GM12878 (cell line): ENCODE results near the gene PDGFB. TPM values are rescaled to one million over a fixed set of nuclear protein-coding genes. Genes with fewer than 3 reads are reported as not detected.

Source experiments
- ATAC-seq: fragments of 200-7000 bp; cut with Tn5 transposase; 3 replicates; pipeline ENCODE4 v1.9.1; 2020; ENCODE audit warnings: mild to moderate bottlenecking, moderate library complexity
- BruUV-seq: library from RNA; stranded (reverse); fragments of 400-500 nt; replicated peaks from 2 replicates; lab custom pipeline; 2021; lab: Mats Ljungman, UMichigan
- CTCF ChIA-PET: fragments of 300-600 bp; sonication (Branson Sonifier 250); formaldehyde crosslinking; extraction: SDS; loops from one replicate; lab custom pipeline; 2021; ENCODE audit warnings: inconsistent platforms; lab: Yijun Ruan, JAX
- POLR2A ChIA-PET: fragments of 350-600 bp; formaldehyde crosslinking; extraction: SDS; loops from one replicate; lab custom pipeline; 2021; ENCODE audit warnings: inconsistent platforms; lab: Charles Lee
- RAD21 ChIA-PET: fragments of 300-600 bp; sonication (Branson Sonifier 250); formaldehyde crosslinking; loops from one replicate; lab custom pipeline; 2023; ENCODE audit warnings: antibody characterized with exemption; ENCODE audit not compliant: unreplicated experiment; lab: Charles Lee
- SMC1A ChIA-PET: fragments of 300-600 bp; sonication (Branson Sonifier 250); formaldehyde crosslinking; loops from one replicate; lab custom pipeline; 2023; ENCODE audit not compliant: unreplicated experiment, uncharacterized antibody; lab: Charles Lee
- DNase-seq: peaks from one replicate; pipeline ENCODE4 v3.0.0-alpha.2; 2011; ENCODE audit warnings: low read depth, low spot score
- FAIRE-seq: peaks from 3 replicates; lab custom pipeline; 2011; peaks lifted over from hg19 to GRCh38; lab: Jason Lieb, UNC
- H2AFZ ChIP-seq: 2 replicates; pipeline ENCODE4 v1.6.0; 2011; ENCODE audit warnings: low read depth, low read length, control low read depth; ENCODE audit not compliant: control insufficient read depth
- H3K27ac ChIP-seq: 2 replicates; pipeline ENCODE4 v1.5.1; 2011; ENCODE audit warnings: control low read depth; ENCODE audit not compliant: control insufficient read depth, insufficient read depth
- H3K27me3 ChIP-seq, 2 experiments: replicated peaks in 1 of 2; 2 replicates each; pipeline versions ENCODE4 v1.6.0 to v1.6.1; 2011; ENCODE audit warnings: low read length in 1 of 2; ENCODE audit not compliant: control insufficient read depth in 2 of 2, insufficient read depth in 2 of 2
- H3K36me3 ChIP-seq, 2 experiments: 2 replicates each; pipeline ENCODE4 v1.5.1; 2011; ENCODE audit warnings: low read length in 1 of 2; ENCODE audit not compliant: control insufficient read depth in 2 of 2, insufficient read depth in 2 of 2
- H3K4me1 ChIP-seq: 2 replicates; pipeline ENCODE4 v1.6.1; 2011; ENCODE audit warnings: mild to moderate bottlenecking, low read length, moderate library complexity, mixed read lengths; ENCODE audit not compliant: control insufficient read depth, insufficient read depth
- H3K4me2 ChIP-seq: 2 replicates; pipeline ENCODE4 v1.6.0; 2011; ENCODE audit warnings: control low read depth; ENCODE audit not compliant: control insufficient read depth, insufficient read depth
- H3K4me3 ChIP-seq: fragments of 200-600 bp; sonication (generic); 2 replicates; pipeline ENCODE4 v1.5.1; 2016
- H3K79me2 ChIP-seq: 2 replicates; pipeline ENCODE4 v1.6.0; 2011; ENCODE audit warnings: low read length; ENCODE audit not compliant: control insufficient read depth, insufficient read depth
- H3K9ac ChIP-seq: 2 replicates; pipeline ENCODE4 v1.8.0; 2011; ENCODE audit warnings: low read length, control low read depth, mixed read lengths; ENCODE audit not compliant: control insufficient read depth, insufficient read depth
- H3K9me3 ChIP-seq: replicated peaks from 3 replicates; pipeline ENCODE4 v1.5.1; 2011; ENCODE audit warnings: mild to moderate bottlenecking, low read length; ENCODE audit not compliant: control insufficient read depth, insufficient read depth
- H4K20me1 ChIP-seq: 2 replicates; pipeline ENCODE4 v1.6.0; 2011; ENCODE audit not compliant: control insufficient read depth, insufficient read depth
- PAX5 ChIP-seq: IDR thresholded peaks from 2 replicates; pipeline ENCODE4 v1.6.1; 2011; ENCODE audit warnings: low read depth, low read length, borderline replicate concordance
- SREBF2 ChIP-seq: IDR thresholded peaks from 2 replicates; pipeline ENCODE4 v1.6.1; 2012; ENCODE audit warnings: mild to moderate bottlenecking, low read length
- WGBS: methylation state at CpG from one replicate; pipeline ENCODE4 v1.1.6; 2016; ENCODE audit warnings: low lambda C conversion rate; ENCODE audit not compliant: insufficient replicate concordance, insufficient coverage; ENCODE audit errors: missing lambda C conversion rate; 5-methylcytosine and 5-hydroxymethylcytosine counted together
- in situ Hi-C: fragments of 300-500 bp; cut with MboI; formaldehyde crosslinking; loops from 9 replicates; pipeline ENCODE4 v1.14.3; 2018; ENCODE audit warnings: mixed read lengths
- intact Hi-C: fragments of 100-400 bp; cut with micrococcal nuclease; formaldehyde crosslinking; loops from one replicate; pipeline ENCODE4 v1.14.2; 2022; ENCODE audit not compliant: unreplicated experiment
- polyA plus RNA-seq, 11 experiments: library from polyadenylated mRNA; depleted of rRNA in 4 of 11; unstranded in 6 of 11; stranded (reverse) in 5 of 11; fragments of >200 nt; fragmentation: Nextera tagmentation in 4 of 11; fragmentation: Illumina TruSeq in 1 of 11; extraction: Ambion mirVana in 4 of 11; extraction: Trizol in 1 of 11; gene quantifications; 1 replicate in 1 of 11; 2 replicates in 10 of 11; pipeline versions ENCODE4 v1.2.1 to v1.2.3, GENCODE V29; 2011 to 2016; ENCODE audit warnings: inconsistent platforms in 2 of 11, missing spikeins in 2 of 11, low read depth in 1 of 11
- total RNA-seq, 4 experiments: library from RNA; depleted of rRNA in 3 of 4; stranded (reverse); fragments of >200 nt in 3 of 4; fragmentation: Illumina TruSeq in 1 of 4; extraction: Trizol in 1 of 4; gene quantifications; 2 replicates each; pipeline versions ENCODE4 v1.2.1 to v1.2.3, GENCODE V29; 2013 to 2021
- TF ChIP-seq, protein P1 (sequence below), 3 experiments: IDR thresholded peaks in 2 of 3; conservative IDR thresholded peaks in 1 of 3; 2 replicates each; pipeline ENCODE4 v1.5.1; 2011; ENCODE audit warnings: low read depth in 3 of 3, low read length in 3 of 3, mild to moderate bottlenecking in 3 of 3, control low read depth in 2 of 3, moderate library complexity in 2 of 3, inconsistent platforms in 1 of 3, mixed read lengths in 1 of 3; ENCODE audit not compliant: control insufficient read depth in 2 of 3, insufficient read depth in 1 of 3; ENCODE audit errors: extremely low read depth in 1 of 3

The PDGFB gene
- total and polyA plus RNA-seq, 10 of the 15 experiments (the other 5 are each of a cell fraction or from before 2014, with no cell fraction given) = 0.13 to 1.1 (median 0.56) TPM; not detected in 1

DNA sequence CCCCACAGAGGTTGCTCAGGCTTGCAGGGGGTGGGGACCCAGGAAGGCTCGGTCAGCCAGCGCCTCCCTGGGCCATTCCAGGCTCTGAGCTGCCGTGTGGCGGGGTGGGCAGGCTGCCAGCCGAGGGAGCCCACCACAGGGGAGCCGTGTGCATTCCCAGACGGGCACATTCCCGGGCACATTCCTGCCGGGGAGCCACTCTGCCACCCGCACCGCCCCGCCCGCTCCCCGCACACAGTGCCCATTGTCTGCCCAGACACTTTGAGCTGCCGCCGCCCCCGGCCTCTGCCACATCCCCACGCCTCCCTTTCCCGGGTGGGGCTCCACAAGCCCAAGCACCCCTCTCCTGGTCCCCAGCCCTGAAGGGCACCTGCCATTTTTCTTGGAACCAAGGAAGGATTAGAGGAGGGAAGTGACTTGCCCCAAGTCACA is 47.3 kb upstream of the PDGFB start (continued):
- TF ChIP-seq PAX5 = no peak

DNA sequence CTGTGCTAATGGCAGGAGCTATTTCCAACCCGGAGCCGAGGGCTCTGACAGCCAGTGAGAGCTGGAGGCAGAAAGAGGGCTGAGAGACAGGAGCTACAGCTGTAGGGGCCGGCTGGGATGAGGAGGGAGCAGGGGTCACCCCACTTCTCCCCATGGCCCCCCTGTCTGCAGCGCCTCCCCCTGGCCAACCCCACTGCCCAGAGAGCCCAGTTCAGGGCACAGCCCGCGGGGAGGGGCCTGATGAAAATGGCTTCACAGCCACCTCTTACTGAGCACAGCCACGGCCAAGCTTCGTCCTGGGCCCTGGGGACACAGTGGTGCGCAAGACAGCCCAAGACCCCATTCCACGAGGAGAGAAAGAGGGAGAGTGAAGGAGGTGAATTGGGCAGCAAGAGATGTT is 46.7 kb upstream of the PDGFB start:
- CTCF ChIA-PET = interaction anchor here (0.8 to 1.7 kb wide), 4 partner anchors 8 to 120 kb away, joined by 3 to 6 read pairs (median 4); no protein-coding TSS in a partner anchor
- POLR2A ChIA-PET = no interaction called here

More for the DNA sequence above, 46.7 kb upstream of the PDGFB start:
- no TSS peak for BruUV-seq
- Histone ChIP-seq H3K9ac (no peak overlapping the region), H3K9me3 (no peaks in the 10 kb centered on the region), H3K4me2 (no peak overlapping the region), H3K36me3 (no peaks in the 10 kb centered on the region), H3K79me2 (no peaks in the 10 kb centered on the region), H2AFZ (no peak overlapping the region), H3K4me1 (peaks cover 11% of the 10 kb centered on the region)
- DNase-seq (no peak), FAIRE-seq (no peak)
- RAD21 ChIA-PET = interaction anchor here (1.3 kb wide), 1 partner anchor 121 kb away, joined by 8 read pairs; no protein-coding TSS in a partner anchor
- in situ Hi-C loops = no loop called here
- SMC1A ChIA-PET = no interaction called here
- TF ChIP-seq SREBF2 = no peak
- TF ChIP-seq, protein P1, sequence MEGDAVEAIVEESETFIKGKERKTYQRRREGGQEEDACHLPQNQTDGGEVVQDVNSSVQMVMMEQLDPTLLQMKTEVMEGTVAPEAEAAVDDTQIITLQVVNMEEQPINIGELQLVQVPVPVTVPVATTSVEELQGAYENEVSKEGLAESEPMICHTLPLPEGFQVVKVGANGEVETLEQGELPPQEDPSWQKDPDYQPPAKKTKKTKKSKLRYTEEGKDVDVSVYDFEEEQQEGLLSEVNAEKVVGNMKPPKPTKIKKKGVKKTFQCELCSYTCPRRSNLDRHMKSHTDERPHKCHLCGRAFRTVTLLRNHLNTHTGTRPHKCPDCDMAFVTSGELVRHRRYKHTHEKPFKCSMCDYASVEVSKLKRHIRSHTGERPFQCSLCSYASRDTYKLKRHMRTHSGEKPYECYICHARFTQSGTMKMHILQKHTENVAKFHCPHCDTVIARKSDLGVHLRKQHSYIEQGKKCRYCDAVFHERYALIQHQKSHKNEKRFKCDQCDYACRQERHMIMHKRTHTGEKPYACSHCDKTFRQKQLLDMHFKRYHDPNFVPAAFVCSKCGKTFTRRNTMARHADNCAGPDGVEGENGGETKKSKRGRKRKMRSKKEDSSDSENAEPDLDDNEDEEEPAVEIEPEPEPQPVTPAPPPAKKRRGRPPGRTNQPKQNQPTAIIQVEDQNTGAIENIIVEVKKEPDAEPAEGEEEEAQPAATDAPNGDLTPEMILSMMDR (IDR thresholded peaks at IDR 0.05 in 2 of 3, conservative IDR thresholded peaks at IDR 0.05 in 1 of 3; ENCODE audit: control insufficient read depth in 2 of 3, extremely low read depth in 1 of 3, insufficient read depth in 1 of 3, low read depth in 3 of 3, low read length in 3 of 3) = 0 out of 6 replicates have a peak, but pooled peaks of 2 of the 3 experiments have one; percentile 7 to 14
- TF ChIP-seq, all 136 proteins: peak for 1
- 83% methylated on average over 10 of the region's 10 CpGs for WGBS
- ATAC-seq = no peak
- Histone ChIP-seq H3K27me3 (no peaks in the 10 kb centered on the region), H3K4me3 (no peak overlapping the region), H3K27ac (no peak overlapping the region), H4K20me1 (no peaks in the 10 kb centered on the region)
- intact Hi-C loops = no loop called here
